Kidney epithelial cell (primary cell): ENCODE results near the gene CEACAM3. TPM values are rescaled to one million over a fixed set of nuclear protein-coding genes. Genes with fewer than 3 reads are reported as not detected.

Experiments
- DNase-seq: peaks from one replicate; pipeline ENCODE4 v3.0.0-alpha.2; 2010; ENCODE audit warnings: low read depth
- H3K27me3 ChIP-seq: 2 replicates; pipeline ENCODE4 v1.6.0; 2011; ENCODE audit warnings: low read length; ENCODE audit not compliant: control insufficient read depth, insufficient read depth
- H3K36me3 ChIP-seq: 2 replicates; pipeline ENCODE4 v1.5.1; 2011; ENCODE audit warnings: low read length; ENCODE audit not compliant: control insufficient read depth, insufficient read depth
- H3K4me3 ChIP-seq: 2 replicates; pipeline ENCODE4 v1.5.1; 2011; ENCODE audit warnings: low read depth, mild to moderate bottlenecking, control low read depth, low read length
- total RNA-seq: library from RNA; depleted of rRNA; stranded (reverse); fragments of >200 nt; gene quantifications from 2 replicates; pipeline ENCODE4 v1.2.3, GENCODE V29; 2015
- TF ChIP-seq, protein P1 (sequence below): IDR thresholded peaks from 2 replicates; pipeline ENCODE4 v1.5.1; 2011; ENCODE audit warnings: mild to moderate bottlenecking, moderate library complexity, low read length, control low read depth, inconsistent platforms; ENCODE audit not compliant: insufficient read depth, poor library complexity, severe bottlenecking

Gene CEACAM3
- total RNA-seq, 1 donor from 2014 or later = not detected

DNA sequence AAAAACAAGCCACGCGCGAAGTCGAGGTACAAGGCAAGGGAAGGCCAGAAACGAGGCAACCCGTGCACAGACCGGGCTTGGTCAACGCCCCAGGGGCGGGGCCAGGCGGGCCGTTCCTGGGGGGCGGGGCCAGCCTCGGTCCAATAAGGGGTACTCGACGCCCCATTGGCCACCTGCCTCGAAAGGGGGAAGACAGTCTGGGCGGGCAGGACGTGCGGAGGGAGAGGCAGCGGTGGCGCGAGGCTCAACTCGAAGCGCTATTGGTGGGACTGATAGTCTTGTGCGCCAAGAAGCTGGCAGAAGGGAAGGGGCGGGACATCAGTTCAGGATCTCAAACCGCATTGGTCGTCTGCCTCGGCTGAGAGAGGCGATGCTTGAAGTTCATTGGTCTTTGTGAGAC lies 48.2 kb downstream of the CEACAM3 start, which contains the start of gene LYPD4:
Gene LYPD4, minus strand, starts transcription at position 83 of the 400 bp plus-strand sequence. CDS start 5,398 bp downstream, outside the sequence.
- TF ChIP-seq, protein P1, sequence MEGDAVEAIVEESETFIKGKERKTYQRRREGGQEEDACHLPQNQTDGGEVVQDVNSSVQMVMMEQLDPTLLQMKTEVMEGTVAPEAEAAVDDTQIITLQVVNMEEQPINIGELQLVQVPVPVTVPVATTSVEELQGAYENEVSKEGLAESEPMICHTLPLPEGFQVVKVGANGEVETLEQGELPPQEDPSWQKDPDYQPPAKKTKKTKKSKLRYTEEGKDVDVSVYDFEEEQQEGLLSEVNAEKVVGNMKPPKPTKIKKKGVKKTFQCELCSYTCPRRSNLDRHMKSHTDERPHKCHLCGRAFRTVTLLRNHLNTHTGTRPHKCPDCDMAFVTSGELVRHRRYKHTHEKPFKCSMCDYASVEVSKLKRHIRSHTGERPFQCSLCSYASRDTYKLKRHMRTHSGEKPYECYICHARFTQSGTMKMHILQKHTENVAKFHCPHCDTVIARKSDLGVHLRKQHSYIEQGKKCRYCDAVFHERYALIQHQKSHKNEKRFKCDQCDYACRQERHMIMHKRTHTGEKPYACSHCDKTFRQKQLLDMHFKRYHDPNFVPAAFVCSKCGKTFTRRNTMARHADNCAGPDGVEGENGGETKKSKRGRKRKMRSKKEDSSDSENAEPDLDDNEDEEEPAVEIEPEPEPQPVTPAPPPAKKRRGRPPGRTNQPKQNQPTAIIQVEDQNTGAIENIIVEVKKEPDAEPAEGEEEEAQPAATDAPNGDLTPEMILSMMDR = no peak
- Histone ChIP-seq H3K27me3 (no peaks in the 10 kb centered on the region), H3K4me3 (no peak within 1 kb of the TSS), H3K36me3 (no peaks in the 10 kb centered on the region)
- no peak for DNase-seq

DNA sequence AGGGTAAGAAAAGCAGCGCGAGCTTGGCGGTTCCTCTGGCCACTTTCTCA lies 48.4 kb downstream of the CEACAM3 start, which contains the start of gene DMRTC2:
Gene DMRTC2, plus strand, starts transcription at position 42 of the 50 bp plus-strand sequence. CDS start 2,387 bp downstream, outside the sequence.
- TF ChIP-seq, protein P1 = no peak
- no peak for DNase-seq
- Histone ChIP-seq H3K4me3 (no peak within 1 kb of the TSS), H3K36me3 (no peaks in the 10 kb centered on the region), H3K27me3 (no peaks in the 10 kb centered on the region)

DNA sequence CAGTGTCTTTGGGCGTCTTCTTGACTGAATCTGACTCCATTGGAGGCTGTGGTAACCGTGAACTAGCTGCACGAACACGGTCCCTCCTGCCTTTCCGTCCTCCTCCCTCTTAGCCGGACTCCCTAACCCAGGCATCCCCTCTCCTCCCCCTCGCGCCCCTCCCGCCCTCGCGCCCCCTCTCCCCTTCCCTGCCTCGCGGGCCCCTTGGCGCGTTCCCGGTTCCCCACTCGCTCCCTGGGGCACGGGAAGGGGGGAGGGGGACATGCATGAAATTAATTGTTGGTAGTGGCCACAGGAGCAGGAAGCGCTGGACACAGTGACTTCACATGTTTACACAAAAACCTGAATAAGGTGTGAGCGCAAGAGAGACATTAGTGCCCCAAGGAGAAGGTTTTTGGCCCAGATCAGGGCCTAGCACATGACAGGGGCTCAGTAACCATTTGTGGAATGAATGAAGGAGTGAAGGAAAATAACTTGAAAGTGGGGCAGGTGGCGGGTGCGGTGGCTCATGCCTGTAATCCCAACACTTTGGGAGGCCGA lies 48.7 kb downstream of the CEACAM3 start:
- no peak overlapping the region for H3K4me3 ChIP-seq
- H3K27me3 ChIP-seq = no peaks in the 10 kb centered on the region
- TF ChIP-seq, protein P1 = no peak
- no peak for DNase-seq
- no peaks in the 10 kb centered on the region for H3K36me3 ChIP-seq

DNA sequence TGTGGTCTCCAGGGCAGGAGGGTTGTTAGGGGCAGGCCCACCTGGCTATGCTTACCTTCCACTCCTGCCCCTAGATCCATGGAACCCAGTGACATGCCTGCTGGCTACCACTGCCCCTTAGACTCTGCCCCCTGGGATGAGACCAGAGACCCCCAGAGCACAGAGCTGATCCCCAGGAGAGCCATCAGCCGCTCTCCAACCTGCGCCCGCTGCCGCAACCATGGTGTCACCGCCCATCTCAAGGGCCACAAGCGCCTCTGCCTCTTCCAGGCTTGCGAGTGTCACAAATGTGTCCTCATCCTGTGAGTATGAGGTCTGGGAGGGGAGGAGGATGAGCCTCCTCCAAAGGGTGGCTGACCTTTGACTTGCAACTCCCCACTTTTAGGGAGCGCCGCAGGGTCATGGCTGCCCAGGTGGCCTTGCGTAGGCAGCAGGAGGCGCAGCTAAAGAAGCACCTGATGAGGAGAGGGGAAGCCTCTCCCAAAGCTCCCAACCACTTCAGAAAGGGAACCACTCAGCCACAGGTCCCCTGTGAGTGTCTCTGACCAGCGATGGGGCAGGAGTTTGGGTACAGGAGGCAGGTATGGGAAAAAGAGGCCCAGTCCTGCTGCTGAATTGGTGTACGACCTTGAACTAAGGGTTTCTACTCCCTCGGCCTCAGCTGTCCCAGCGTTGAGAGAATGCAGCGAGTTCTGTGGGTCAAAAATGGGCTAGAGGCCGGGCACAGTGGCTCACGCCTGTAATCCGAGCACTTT lies 51.1 kb downstream of the CEACAM3 start:
- Histone ChIP-seq H3K36me3 (no peaks in the 10 kb centered on the region), H3K4me3 (no peak overlapping the region), H3K27me3 (peaks cover 5% of the 10 kb centered on the region)
- TF ChIP-seq, protein P1 = no peak
- DNase-seq = no peak

DNA sequence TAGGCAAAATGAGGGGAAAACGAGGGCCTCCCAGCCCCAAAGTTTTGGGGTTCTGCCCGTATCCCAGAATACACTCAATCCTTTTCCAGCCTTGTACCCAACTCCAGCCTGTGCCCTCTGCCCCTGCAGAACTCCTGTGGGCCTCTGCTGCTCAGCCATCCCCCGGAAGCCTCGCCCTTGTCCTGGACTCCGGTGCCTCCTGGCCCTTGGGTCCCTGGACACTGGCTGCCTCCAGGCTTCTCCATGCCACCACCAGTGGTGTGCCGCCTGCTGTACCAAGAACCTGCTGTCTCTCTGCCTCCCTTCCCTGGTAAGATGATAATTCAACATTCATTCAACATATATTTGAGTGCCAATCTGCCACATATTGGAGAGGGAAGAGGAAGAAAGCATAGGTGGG lies 52.3 kb downstream of the CEACAM3 start:
- TF ChIP-seq, protein P1 = no peak
- no peaks in the 10 kb centered on the region for H3K36me3 ChIP-seq
- H3K4me3 ChIP-seq = no peak overlapping the region
- peaks cover 5% of the 10 kb centered on the region for H3K27me3 ChIP-seq
- DNase-seq = no peak

DNA sequence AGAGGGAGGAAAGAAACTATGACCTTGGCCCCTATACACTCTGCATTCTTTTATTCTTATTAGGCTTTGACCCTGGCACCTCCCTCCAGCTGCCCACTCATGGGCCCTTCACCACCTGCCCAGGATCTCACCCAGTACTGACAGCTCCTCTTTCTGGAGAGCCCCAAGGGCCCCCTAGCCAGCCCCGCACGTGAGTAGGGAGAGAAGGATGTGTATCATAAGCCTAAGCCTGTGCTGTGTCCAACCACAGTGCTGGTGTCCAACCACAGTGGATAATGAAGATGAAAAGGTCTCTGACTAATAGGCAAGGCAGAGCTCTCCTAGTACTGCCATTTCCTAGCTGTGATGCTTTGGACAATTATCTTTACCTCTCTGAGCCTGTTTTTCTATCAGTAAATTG lies 52.7 kb downstream of the CEACAM3 start:
- DNase-seq = no peak
- TF ChIP-seq, protein P1 = no peak
- peaks cover 7% of the 10 kb centered on the region for H3K27me3 ChIP-seq

More for the DNA sequence above, 52.7 kb downstream of the CEACAM3 start:
- Histone ChIP-seq H3K36me3 (no peaks in the 10 kb centered on the region), H3K4me3 (no peak overlapping the region)
